ENCODE data around the gene CAPRIN1.
"Not testable (repeated sequence)": the region's sequence is repeated elsewhere in the genome, so short reads cannot be mapped to it uniquely, and the experiment has no call there.

Gene CAPRIN1

DNA sequence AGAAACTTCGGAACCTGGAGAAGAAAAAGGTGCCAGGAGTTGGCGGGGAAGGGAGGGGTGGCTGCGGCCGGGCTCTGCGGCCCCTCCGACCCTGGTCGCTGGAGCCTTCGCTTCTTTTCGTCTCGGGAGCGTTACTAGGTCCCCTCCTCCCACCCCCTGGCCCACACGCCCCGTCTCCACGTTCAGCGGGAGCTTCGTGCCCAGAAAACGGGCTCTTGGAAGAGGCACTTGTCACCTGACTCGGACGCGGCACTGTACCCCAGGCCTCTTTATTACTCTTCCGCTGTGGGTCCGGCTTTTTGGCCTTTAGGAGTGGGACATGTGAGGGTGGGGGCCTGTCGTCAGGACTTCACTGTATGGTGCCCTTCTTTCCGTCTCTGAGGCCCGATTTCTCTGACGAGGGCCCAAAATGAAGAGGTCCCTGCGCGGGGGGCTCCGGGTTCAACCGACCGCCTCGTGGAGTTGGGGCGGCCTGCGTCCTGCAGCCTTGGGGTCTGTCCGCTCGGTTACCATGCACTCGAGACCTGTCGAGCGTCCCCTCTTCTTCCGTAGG, 1.2 kb downstream of the CAPRIN1 start:
- no peak for DNase-seq

DNA sequence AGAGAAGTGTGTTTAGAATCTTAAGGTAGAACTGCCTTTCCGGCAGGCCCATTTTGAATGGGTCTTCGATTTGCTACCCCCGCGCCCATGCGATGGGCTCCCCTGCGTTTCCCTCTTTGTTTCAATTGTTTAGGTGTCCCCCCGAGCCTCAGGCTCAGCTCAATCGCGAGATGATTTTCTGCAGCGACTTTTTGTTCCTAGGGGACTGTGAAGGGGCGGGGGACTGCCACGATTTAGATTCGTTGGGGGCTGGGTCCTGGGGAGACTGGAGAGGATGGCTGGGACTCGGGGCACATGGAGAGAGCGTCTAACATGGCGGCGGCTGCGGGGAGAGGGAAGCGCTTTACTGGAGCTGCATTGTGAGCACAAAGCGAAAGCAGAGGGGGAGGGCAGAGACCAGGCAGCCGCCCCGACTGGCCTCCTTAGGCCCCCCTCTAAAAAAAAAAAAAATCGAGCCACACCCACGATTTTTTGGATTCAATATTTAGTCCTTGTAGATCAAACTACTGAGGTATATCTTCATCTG, 1.7 kb downstream of the CAPRIN1 start:
- DNase-seq, result no peak

DNA sequence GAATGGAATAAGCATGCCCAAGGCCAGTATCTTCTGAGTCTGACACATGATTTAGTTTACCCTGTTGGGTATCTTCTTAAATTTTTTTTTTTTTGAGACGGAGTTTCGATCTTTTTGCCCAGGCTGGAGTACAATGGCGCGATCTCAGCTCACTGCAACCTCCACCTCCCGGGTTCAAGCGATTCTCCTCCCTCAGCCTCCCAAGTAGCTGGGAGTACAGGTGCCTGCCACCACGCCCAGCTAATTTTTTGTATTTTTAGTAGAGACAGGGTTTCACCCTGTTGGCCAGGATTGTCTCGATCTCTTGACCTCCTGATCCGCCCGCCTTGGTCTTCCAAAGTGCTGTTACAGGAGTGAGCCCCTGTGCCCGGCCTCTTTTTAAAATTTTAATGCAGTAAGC, 2.8 kb downstream of the CAPRIN1 start:
- DNase-seq, result not testable (repeated sequence)

DNA sequence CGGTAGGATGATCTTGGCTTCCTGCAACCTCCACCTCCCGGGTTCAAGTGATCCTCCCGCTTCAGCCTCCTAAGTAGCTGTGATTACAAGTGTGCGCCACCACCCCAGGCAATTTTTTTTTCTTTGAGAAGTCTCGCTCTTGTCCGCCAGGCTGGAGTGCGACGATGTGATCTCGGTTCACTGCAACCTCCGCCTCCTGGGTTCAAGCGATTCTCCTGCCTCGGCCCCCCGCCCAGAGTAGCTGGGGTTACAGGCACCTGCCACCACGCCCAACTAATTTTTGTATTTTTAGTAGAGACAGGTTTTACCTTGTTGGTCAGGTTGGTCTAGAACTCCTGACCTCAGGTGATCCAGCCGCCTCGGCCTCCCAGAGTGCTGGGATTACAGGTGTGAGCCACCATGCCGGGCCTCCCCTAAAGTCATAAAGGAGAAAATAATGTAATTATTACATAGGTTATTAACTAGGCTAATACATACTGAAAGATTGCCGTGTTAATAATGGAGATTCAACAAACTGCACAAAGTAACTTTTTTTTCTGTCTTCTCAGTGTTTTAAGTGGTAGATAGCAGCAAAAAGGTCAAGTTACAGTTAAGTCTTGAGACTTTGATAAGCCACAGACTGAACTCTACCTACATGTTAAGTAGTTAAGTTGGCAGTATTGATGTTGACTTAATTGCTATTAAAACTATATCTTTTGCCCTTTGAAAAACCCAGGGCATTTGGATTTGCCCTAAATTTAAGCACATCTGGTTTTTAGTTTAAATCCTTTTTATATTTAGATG, 3.9 kb downstream of the CAPRIN1 start:
- DNase-seq, result no peak

DNA sequence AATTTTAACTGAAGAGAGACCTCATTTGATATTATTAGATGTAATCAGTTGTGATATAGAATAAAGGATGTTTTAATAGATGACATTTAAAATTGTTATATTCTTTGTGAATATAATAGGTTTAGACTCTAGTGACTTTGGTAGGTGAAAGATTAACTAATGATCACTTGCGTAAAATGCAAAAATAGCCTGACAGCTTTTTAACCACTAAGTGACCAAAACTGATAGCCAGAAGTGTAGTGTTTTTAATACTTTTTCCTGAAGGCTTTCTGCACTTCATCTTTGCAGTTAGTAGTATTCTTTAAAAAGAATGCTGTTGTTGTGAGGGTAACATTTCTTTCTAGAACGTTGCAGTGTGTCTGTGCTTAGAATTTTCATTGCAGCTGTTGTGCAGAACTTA, 5.1 kb downstream of the CAPRIN1 start:
- DNase-seq, result no peak

GRCh38 chr11:34063061-34063795, 11.7 kb downstream of the CAPRIN1 start:
- no peak for DNase-seq

- no peak for DNase-seq
Observed at GRCh38 chr11:34064291-34064690, 12.8 kb downstream of the CAPRIN1 start.

GRCh38 chr11:34065505-34066203, 14.1 kb downstream of the CAPRIN1 start:
- DNase-seq, result no peak

GRCh38 chr11:34066766-34067165, 15.2 kb downstream of the CAPRIN1 start:
- DNase-seq, result not testable (repeated sequence)

GRCh38 chr11:34067383-34068065, 16.0 kb downstream of the CAPRIN1 start:
- no peak for DNase-seq

DNA sequence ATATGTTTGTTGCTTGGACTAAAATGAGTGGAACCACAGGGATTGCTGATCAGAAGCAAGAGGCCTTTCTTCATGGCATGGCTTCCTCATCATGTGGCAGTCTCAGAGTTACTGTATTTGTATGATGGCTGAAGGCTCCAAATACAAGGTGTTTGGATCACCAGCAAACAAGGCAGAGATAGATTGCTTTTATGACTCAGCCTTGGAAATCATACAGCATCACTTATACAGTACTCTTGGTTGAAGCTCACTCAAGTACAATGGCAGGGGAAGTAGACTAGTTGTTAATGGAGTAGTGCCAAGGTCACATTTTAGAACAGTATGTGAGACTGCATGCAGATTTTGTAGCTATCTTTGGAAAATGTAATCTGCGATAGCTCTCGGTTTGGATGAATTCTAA, 16.6 kb downstream of the CAPRIN1 start:
- DNase-seq, result no peak

DNA sequence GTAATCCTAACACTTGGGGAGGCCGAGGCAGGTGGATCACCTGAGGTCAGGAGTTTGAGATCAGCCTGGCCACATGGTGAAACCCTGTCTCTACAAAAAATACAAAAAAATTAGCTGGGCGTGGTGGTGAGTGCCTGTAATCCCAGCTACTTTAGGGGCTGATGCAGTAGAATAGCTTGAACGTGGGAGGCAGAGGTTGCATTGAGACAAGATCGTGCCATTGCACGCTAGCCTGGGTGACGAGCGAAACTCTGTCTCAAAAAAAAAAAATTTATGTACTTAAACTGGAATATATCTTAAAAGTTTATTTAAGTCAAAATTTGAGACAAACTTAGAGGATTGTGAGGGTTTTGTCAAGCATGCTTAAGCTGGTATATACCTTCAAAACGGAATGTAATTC, 19.8 kb downstream of the CAPRIN1 start:
- not testable (repeated sequence) for DNase-seq

- no peak for DNase-seq
Observed at GRCh38 chr11:34072041-34072440, 20.5 kb downstream of the CAPRIN1 start.

GRCh38 chr11:34072832-34073231, 21.3 kb downstream of the CAPRIN1 start:
- no peak for DNase-seq

- DNase-seq, result no peak
Observed at GRCh38 chr11:34074391-34074790, 22.9 kb downstream of the CAPRIN1 start.

- DNase-seq, result no peak
Observed at GRCh38 chr11:34075178-34075820, 23.8 kb downstream of the CAPRIN1 start.

DNA sequence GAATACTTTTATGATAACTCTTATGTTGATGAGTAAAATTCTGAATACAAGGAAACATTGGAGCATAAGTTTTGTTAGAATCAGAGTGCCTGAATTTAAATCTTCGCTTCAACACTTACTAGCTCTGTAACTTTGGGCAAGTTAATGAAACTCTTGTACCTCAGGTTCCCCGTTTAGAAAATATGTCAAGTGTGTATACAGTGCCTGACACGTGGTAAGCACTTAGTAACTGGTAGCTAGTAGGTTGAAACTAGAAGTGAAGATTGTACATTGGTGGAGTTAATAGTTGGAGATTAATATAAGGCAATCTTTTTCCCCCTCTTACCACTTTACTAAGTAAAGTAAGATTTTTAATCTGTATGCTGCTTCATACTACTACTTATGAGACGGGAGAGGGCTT, 29.1 kb downstream of the CAPRIN1 start:
- no peak for DNase-seq

GRCh38 chr11:34084637-34085036, 33.1 kb downstream of the CAPRIN1 start:
- DNase-seq, result no peak

- DNase-seq, result no peak
Observed at GRCh38 chr11:34086554-34087283, 35.2 kb downstream of the CAPRIN1 start.

GRCh38 chr11:34091825-34092224, 40.3 kb downstream of the CAPRIN1 start:
- DNase-seq, result no peak

DNA sequence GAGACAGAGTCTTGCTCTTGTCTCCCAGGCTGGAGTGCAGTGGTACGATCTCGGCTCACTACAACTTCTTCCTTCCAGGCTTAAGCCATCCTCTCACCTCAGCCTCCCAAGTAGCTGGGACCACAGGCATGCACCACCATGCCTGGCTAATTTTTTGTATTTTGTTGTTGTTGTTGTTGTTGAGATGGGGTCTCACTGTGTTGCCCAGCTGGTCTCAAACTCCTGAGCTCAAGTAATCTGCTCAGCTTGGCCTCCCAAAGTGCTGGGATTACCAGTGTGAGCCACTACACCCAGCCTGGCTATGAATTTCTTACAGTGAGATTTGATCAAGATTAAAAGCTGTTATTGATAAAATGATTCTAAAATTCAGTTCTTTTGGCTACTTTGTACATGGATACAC, 43.4 kb downstream of the CAPRIN1 start:
- not testable (repeated sequence) for DNase-seq

All from NCI-H2029 treated with DMSO at 0.1 percent for 48 hours (cell line).